ENCODE data around the gene DAB2IP.

The DAB2IP gene

DNA sequence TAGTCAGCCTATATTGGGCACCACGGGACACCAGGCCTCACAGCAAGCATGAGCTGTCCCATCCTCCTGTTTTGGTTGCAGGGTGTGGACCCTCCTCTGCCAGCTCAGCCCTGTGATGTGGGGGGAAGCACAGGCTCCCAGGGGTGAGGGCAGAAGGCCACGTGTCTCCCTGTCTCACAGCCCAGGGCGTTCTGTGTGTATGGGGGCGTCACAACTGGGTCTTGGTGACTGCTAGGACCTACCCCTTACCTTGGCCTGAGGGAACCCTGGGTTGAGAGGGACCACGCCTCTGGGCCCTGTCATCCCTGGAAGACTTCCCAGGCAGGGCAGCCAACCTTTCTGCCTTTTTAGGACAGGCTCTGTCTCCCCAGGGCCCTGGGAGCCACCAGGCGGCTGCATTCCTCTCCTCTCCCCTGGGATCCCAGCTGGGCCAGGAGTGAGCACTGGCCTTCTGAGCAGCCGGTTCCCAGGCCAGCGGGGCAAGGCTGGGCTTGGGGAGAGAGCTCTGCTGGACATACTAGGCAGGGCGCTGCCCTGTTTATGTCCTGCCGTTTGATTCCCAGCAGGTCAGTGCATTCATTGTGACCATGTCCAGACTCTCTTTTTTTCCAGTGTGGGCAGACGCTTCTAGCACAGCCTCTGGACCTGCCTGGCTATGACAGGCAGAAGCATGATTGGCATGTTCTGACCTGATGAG, 97.4 kb downstream of the DAB2IP start:
- no peak for DNase-seq

DNA sequence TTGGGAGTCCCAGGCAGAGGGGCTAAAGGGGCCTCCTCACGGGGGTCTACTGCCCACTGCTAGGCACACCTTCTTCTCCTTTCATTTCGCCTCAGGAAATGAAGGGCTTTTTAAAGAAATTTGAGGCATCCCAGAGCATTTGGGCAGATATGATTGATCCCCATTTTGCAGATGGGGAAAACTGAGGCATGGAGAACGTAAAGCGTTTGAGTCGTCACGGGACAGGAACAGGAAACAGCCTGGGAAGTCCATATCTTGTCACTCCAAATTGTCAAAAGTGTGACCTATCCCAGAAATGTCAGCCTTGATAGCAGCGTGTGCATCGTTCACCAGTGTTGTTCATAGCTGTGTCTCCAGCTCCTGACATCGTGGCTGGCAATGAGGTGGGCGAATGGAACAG, 98.2 kb downstream of the DAB2IP start:
- no peak for DNase-seq

DNA sequence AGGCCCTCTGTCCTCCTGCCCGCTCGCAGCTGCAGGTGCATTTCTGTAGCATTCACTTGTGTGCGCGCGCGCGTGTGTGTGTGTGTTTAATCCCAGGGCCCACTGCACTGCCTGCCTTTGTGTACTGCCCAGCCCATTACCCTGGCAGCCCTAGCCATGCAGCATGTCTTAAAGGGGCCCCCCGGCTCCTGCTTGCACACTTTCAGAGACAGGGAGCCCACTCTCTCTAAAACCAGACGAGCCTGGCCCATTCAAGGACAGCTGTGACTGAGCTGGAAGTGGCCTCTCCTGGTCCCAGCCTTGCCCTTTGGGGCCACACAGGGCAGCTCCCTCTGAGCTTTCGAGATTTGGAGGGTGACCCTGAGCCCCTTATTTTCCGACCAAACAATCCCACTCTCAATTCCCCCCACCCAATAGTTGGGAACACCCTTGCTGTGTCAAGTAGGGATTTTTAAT, 98.9 kb downstream of the DAB2IP start:
- DNase-seq: no peak

DNA sequence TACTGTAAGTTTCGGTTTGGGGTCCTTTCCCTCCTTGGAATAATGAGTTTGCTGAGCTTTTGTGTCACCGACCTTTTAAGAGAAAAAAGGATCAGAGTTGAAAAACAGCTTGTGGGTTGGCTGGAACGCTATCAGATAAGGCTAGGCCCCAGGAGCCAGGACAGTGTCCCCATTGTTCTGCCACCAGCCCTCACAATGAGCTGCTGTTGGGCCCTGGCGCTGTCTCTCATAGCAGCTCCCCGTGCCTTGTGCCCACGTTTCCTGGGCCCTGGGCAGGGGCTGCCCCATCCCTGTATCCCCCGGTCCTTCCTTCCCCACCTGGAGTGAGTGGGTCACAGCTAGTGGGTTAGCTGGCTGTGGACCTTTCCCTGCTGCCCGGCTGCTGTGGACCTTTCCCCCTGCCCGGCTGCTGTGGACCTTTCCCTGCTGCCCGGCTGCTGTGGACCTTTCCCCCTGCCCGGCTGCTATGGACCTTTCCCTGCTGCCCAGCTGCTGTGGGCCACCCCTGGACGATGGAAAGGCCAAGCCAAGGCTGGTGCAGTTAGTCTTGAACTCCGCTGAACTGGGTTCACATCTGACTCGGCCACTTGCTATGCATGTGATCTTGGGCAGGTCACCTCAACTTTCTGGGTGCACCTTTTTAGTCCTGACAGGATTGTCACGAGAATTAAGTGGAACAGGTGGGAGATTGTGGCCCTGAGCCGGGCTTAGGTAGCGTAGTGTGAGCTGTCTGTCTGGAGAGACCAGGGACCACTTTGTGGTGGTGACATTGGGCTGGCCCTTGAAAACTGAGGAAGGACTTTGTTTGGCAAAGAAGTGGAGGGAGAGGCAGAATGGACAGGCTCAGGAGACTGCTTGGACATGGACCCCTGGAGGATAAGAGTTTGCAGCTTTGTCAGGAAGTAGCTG, 99.5 kb downstream of the DAB2IP start:
- no peak for DNase-seq

DNA sequence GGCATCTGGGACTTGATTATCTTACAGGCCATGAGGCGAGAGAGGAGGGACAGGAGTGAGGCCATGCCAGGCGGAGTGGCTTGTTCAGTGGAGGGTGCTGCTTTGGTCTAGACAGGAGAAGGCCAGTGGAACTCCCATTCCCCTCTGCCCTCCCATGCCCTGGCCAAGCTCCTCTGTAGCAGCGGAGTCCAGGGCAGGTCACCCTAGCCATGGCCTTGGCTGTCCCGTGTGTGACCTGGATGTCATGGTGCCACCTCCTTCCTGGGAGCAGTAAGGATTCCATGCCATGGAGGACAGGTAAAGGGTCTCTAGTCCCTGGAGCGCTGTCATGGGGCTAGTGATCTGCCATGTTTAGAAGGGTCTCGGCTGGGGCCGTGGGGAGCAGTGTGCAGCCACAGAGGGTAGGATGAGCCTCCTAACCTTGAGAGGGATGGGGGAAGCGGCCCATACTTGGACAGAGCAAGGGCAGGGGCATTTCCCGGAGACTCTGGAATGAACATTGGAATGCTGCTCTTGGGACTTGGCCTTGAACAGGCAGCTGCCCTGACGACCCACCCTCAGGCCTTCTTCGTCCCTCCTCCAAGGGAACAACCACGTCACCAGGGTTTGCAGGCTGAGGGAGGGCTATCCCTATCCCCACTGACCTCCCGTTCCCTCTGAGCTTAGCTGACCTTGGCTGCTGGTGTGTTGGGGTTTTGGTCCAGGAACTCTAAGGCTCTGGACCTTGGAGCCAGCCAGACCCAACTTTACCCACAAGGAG, 100.4 kb downstream of the DAB2IP start:
- no peak for DNase-seq

GRCh38 chr9:121752929-121753328, 101.5 kb downstream of the DAB2IP start:
- DNase-seq: no peak

GRCh38 chr9:121753802-121754654, 102.6 kb downstream of the DAB2IP start:
- DNase-seq: no peak

- no peak for DNase-seq
Observed at GRCh38 chr9:121754655-121755436, 103.4 kb downstream of the DAB2IP start.

GRCh38 chr9:121755581-121755980, 104.1 kb downstream of the DAB2IP start:
- no peak for DNase-seq

- no peak for DNase-seq
Observed at GRCh38 chr9:121756474-121757280, 105.2 kb downstream of the DAB2IP start.

- DNase-seq: no peak
Observed at GRCh38 chr9:121757281-121757585, 105.8 kb downstream of the DAB2IP start.

DNA sequence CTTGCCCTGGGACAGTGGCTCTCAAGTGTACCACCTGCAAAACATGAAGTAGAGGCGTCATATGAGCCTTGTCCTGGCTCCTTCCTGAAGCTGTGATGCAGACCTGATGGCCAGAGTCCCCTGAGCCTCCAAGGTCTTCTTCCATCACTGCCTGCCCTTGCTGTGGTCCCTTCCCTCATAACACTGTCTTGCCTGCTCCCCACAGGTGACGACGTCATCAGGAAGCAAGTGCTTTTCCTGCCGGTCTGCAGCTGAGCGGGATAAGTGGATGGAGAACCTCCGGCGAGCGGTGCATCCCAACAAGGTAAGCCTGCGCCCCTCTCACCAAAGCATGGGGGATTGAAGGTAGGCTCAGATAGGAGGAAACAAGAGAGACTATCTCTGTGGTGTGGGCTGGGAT, 107.3 kb downstream of the DAB2IP start:
- DNase-seq: no peak

- DNase-seq: no peak
Observed at GRCh38 chr9:121759996-121760395, 108.6 kb downstream of the DAB2IP start.

- DNase-seq: no peak
Observed at GRCh38 chr9:121760571-121760970, 109.1 kb downstream of the DAB2IP start.

- no peak for DNase-seq
Observed at GRCh38 chr9:121763131-121763530, 111.7 kb downstream of the DAB2IP start.

DNA sequence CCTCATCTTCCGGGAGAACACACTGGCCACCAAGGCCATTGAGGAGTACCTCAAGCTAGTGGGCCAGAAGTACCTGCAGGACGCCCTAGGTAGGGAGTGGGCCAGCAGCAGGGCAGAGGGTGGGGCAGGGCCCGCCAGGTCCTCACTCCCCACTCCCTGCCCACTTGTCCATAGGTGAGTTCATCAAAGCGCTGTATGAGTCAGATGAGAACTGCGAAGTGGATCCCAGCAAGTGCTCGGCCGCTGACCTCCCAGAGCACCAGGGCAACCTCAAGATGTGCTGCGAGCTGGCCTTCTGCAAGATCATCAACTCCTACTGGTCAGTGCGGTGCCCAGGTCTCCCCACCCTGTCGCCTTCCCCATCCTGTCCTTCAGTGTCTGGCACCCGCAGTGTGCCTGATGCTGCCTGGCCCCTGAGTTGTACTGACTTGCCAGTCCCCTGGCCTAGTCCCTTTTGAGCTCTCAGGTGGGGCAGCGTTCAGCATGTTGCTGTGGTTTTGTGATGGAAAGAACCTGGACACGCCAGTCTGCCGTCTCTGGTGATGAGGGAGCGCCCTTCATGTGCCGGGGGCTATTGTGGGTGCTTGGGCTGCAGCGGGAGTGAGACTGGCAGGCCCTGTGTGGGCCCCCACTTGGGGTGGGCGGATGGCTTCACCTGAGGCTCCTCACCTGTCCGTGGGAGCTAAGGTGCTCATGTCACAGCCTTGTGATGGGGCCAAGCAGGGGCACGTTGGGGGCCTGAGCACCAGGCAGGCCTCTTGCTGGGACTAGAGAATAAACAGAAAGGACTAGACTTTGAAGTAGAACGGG, 112.3 kb downstream of the DAB2IP start:
- no peak for DNase-seq

GRCh38 chr9:121764371-121764730, 112.9 kb downstream of the DAB2IP start:
- no peak for DNase-seq

- no peak for DNase-seq
Observed at GRCh38 chr9:121765021-121765950, 113.9 kb downstream of the DAB2IP start.
